Heart right ventricle (tissue), 16 donors: Measurements from ENCODE around the gene ANKRD60. TPM values are rescaled to one million over a fixed set of nuclear protein-coding genes. Genes with fewer than 3 reads are reported as not detected.

Source experiments
- ATAC-seq, 8 donors: fragments of 200-7000 bp; cut with Tn5 transposase; one replicate each; pipeline ENCODE4 v1.9.1; 2020; ENCODE audit warnings: mild to moderate bottlenecking in 8 of 8, moderate library complexity in 8 of 8, moderate number of reproducible peaks in 1 of 8
- DNase-seq, 2 donors: peaks; one replicate each; pipeline ENCODE4 v3.0.0-alpha.2; 2020
- H3K27ac ChIP-seq, 10 donors: fragments of 200-600 bp; sonication (generic) in 2 of 10; one replicate each; pipeline versions ENCODE4 v1.5.0 to v1.8.0; 2020 to 2022; ENCODE audit warnings: mild to moderate bottlenecking in 3 of 10
- H3K27me3 ChIP-seq, 7 donors: fragments of 200-600 bp; one replicate each; pipeline ENCODE4 v1.8.0; 2021 to 2022; ENCODE audit warnings: mild to moderate bottlenecking in 2 of 7
- H3K36me3 ChIP-seq, 9 donors: fragments of 200-600 bp; sonication (generic) in 1 of 9; one replicate each; pipeline versions ENCODE4 v1.5.0 to v1.8.0; 2020 to 2022; ENCODE audit warnings: mild to moderate bottlenecking in 2 of 9
- H3K4me1 ChIP-seq, 9 donors: fragments of 200-600 bp; sonication (generic) in 1 of 9; one replicate each; pipeline versions ENCODE4 v1.5.0 to v1.8.0; 2020 to 2022; ENCODE audit warnings: mild to moderate bottlenecking in 4 of 9
- H3K4me3 ChIP-seq, 10 donors: fragments of 200-600 bp; sonication (generic) in 2 of 10; one replicate each; pipeline versions ENCODE4 v1.5.0 to v1.8.0; 2020 to 2022; ENCODE audit warnings: mild to moderate bottlenecking in 7 of 10, moderate library complexity in 2 of 10
- H3K9me3 ChIP-seq, 11 donors: fragments of 200-600 bp in 10 of 11; sonication (generic) in 2 of 11; one replicate each; pipeline versions ENCODE4 v1.5.0 to v1.8.0; 2013 to 2022; ENCODE audit warnings: mild to moderate bottlenecking in 2 of 11, control low read depth in 1 of 11, moderate library complexity in 1 of 11
- WGBS, 2 donors: extraction: QIAGEN DNeasy Blood & Tissue Kit; methylation state at CpG; one replicate each; pipeline ENCODE4 v1.1.7; 2013; ENCODE audit warnings: inconsistent platforms in 1 of 2; 5-methylcytosine and 5-hydroxymethylcytosine counted together
- intact Hi-C, 10 donors: fragments of 100-400 bp; cut with DNase I; formaldehyde crosslinking; loops; one replicate each; pipeline versions ENCODE4 v1.11.1 to v1.14.2; 2022
- polyA plus RNA-seq, 2 donors: library from polyadenylated mRNA; stranded (reverse); fragments of 200-250 nt; gene quantifications; one replicate each; pipeline ENCODE4 v1.2.3, GENCODE V29; 2013
- total RNA-seq, 10 donors: library from RNA; stranded (reverse); fragmentation: NEBNext Ultra II Directional in 3 of 10; extraction: Animal tissue kit (Norgen Biotek cat#: 25700) in 3 of 10; gene quantifications; one replicate each; pipeline versions ENCODE4 v1.2.1 to v1.2.4, GENCODE V29; 2021 to 2023
- TF ChIP-seq, protein P1 (sequence below), 9 donors: fragments of 200-600 bp; sonication (generic) in 2 of 9; IDR thresholded peaks; one replicate each; pipeline versions ENCODE4 v1.5.0 to v1.8.0; 2021 to 2022; ENCODE audit warnings: antibody characterized with exemption in 9 of 9, mild to moderate bottlenecking in 5 of 9, moderate library complexity in 1 of 9
- donor health status: Arrhythmogenic right ventricular cardiomyopathy.
- donor health status: ischemic (EF 13 %, LVEDD 7.1; RV severe dilation, severe dysfunction).
- donor health status: healthy with polysubstance abuse.
- donor health status: DM: no; HTN: yes; CAD: no.
- donor health status: DM: no; HTN: no; CAD: no.
- donor health status: ischemic (EF 25% LVEDD 6.9; RV normal size, moderate dysfunction).
- donor health status: ischemic (EF 25% LVEDD 5.7; RV mildly dilated, moderate dysfunction).
- donor health status: healthy.
- donor health status: DM: yes; HTN: yes; CAD: no.
- donor health status: Ischemic cardiomyopathy.
- donor health status: ischemic (EF 35%, LVEDD 5.7; RV mildly dilated, moderate dysfunction).
- donor health status: nonischemic (EF 11% LVEDD 7.7; RV severe dilation, severe dysfunction).
- donor health status: DM: yes; HTN: yes; CAD: no.
- donor health status: PGD.
- donor health status: ischemic (EF 29% LVEDD 5.4; RV normal size, mild dysfunction).
- donor health status: nonischemic (EF 23%, LVEDD 6.1; RV moderate dilation, normal function).

ANKRD60 gene
- total and polyA plus RNA-seq, 12 donors: not detected

DNA sequence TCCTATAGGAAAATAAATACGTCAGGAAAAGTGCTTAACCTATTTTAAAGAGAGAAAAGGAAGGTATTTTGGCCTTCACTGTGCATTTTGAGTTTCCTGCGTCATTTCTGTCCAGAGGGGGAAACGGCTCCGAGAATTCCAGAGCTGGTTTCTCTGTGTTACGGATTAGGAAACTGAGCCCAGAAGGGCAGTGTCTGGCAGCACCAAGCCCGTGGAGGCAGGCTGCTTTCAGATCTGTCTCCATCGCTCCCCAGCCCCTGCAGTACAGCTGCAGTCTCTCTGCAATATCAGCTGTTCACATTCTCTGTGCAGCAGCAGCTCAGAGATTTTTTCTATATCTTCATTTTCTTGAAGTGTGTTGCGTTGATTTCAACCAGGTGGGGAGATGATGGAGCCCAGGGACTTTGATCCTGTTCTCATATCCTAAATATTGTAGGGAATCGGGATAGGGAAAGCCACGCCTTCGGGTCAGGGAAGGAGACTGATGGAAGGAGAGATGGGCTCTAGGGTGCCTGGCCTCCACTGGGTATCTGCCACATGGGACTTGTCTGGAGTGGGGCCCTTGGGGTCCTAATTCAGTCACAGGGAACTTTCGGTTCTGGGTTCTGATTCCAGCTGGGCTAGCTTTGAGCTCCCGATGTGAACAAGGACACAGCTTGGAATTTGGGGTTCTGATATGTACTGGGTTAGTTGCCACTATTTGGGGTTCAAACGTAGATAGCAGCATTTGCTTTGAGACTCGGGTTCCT is 2.8 kb downstream of the ANKRD60 start:
- no peak overlapping the region for H3K4me3 ChIP-seq
- H3K36me3 ChIP-seq: no peaks in the 10 kb centered on the region
- DNase-seq: no peak
- intact Hi-C loops: no loop called here
- peaks cover 10 to 83% (median 76%) of the 10 kb centered on the region in 7 donors for H3K27me3 ChIP-seq
- no peaks in the 10 kb centered on the region for H3K9me3 ChIP-seq
- H3K4me1 ChIP-seq: peaks cover 0 to 9% (median 4%) of the 10 kb centered on the region in 9 donors
- 53 to 56% methylated on average over 15 of the region's 15 CpGs for WGBS, 2 donors
- no peak overlapping the region for H3K27ac ChIP-seq
- TF ChIP-seq, protein P1, sequence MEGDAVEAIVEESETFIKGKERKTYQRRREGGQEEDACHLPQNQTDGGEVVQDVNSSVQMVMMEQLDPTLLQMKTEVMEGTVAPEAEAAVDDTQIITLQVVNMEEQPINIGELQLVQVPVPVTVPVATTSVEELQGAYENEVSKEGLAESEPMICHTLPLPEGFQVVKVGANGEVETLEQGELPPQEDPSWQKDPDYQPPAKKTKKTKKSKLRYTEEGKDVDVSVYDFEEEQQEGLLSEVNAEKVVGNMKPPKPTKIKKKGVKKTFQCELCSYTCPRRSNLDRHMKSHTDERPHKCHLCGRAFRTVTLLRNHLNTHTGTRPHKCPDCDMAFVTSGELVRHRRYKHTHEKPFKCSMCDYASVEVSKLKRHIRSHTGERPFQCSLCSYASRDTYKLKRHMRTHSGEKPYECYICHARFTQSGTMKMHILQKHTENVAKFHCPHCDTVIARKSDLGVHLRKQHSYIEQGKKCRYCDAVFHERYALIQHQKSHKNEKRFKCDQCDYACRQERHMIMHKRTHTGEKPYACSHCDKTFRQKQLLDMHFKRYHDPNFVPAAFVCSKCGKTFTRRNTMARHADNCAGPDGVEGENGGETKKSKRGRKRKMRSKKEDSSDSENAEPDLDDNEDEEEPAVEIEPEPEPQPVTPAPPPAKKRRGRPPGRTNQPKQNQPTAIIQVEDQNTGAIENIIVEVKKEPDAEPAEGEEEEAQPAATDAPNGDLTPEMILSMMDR (IDR thresholded peaks at IDR 0.05): no peak
- ATAC-seq: no peak

DNA sequence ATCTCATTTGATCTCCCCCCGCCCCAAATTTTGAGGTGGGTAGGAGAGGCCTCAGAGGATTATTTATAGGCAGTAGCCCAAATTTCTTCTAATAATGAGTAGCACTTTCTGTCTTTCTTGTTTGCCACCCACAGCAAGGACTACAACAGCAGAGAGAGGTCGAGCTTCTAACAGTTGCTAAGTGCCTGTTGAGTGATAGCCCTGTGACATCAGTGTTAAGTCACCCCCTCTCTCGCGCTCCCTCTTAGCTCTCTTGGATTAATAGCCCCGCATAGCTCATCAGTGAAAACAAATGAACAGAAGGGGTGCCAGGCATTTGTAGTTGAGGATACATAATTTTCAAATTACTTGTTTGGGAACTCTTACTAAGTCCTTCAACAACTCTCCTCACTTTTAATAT is 3.5 kb downstream of the ANKRD60 start:
- no peaks in the 10 kb centered on the region for H3K36me3 ChIP-seq
- intact Hi-C loops: no loop called here
- TF ChIP-seq, protein P1 (IDR thresholded peaks at IDR 0.05): no peak
- peaks cover 0 to 9% (median 4%) of the 10 kb centered on the region in 9 donors for H3K4me1 ChIP-seq
- H3K9me3 ChIP-seq: no peaks in the 10 kb centered on the region
- ATAC-seq: peak in 3 of 8 donors; percentile 26 to 62 (median 52)
- H3K4me3 ChIP-seq: no peak overlapping the region
- DNase-seq: no peak
- H3K27ac ChIP-seq: no peak overlapping the region
- WGBS, 2 donors: 30 to 37% methylated on average over 5 of the region's 5 CpGs
- H3K27me3 ChIP-seq: peaks cover 10 to 83% (median 76%) of the 10 kb centered on the region in 7 donors

DNA sequence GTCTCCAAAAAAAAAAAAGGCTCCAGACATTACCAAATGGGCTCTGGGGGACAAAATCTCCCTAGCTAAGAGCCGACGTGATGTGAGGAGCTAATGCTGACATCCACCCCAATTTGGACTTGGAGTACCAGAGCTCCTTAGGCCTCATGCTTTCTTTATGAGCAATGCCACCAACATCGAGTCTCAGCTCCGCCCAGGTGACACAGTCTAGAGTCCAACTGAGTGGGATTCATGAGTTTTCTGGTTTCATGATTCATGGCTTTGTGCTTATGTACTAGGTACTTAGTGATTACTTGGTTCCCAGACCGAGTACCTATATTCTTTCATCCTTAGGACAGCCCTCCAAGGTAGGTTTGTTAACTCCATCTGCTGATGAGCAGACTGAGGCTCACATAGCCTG is 4.4 kb downstream of the ANKRD60 start:
- TF ChIP-seq, protein P1 (IDR thresholded peaks at IDR 0.05): no peak
- no peak for DNase-seq
- WGBS, 2 donors: 88 to 90% methylated on average over 5 of the region's 5 CpGs
- Histone ChIP-seq H3K27me3 (peaks cover 10 to 82% (median 79%) of the 10 kb centered on the region in 7 donors), H3K27ac (no peak overlapping the region), H3K36me3 (no peaks in the 10 kb centered on the region), H3K4me3 (no peak overlapping the region), H3K4me1 (peaks cover 0 to 9% (median 4%) of the 10 kb centered on the region in 9 donors), H3K9me3 (peaks cover 0 to 8% (median under 1%) of the 10 kb centered on the region in 11 donors)
- intact Hi-C loops: no loop called here
- no peak for ATAC-seq

DNA sequence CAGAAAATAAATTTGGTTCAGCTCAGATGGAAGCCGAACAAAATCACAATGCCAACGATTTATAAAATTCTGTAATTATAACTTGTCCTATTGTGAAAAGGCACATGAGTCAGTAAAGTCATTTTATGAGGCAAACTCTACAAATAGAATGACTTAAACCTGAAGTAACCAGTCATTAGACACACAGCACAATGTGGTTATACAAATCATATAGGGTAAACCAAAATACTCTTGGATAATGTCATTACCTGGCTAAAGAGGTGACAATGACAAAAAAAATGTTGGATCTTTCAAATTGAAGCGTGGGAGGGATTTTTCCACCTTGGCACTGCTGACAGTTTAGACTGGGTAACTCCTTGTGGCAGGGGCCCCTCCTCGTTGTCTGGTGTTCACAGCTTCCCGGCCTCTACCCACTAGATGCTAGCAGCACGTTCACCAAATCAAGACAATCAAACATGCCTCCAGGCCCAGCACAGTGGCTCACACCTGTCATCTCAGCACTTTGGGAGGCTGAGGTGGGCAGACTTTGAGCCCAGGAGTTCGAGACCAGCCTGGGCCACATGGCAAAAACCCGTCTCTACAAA is 5.0 kb downstream of the ANKRD60 start:
- DNase-seq: no peak
- Histone ChIP-seq H3K27ac (no peak overlapping the region), H3K4me3 (no peak overlapping the region), H3K36me3 (no peaks in the 10 kb centered on the region), H3K27me3 (peaks cover 10 to 82% (median 75%) of the 10 kb centered on the region in 7 donors), H3K9me3 (peaks cover 0 to 15% (median 3%) of the 10 kb centered on the region in 11 donors), H3K4me1 (peaks cover 0 to 5% (median 0%) of the 10 kb centered on the region in 9 donors)
- WGBS, 2 donors: 84 to 87% methylated on average over 8 of the region's 8 CpGs
- TF ChIP-seq, protein P1 (IDR thresholded peaks at IDR 0.05): no peak
- no peak for ATAC-seq
- intact Hi-C loops: no loop called here
